Measurements from ENCODE around the gene PTH1R. TPM values are rescaled to one million over a fixed set of nuclear protein-coding genes. Genes with fewer than 3 reads are reported as not detected.

Gene PTH1R
- total RNA-seq, 1 donor from 2014 or later: 16.3 TPM

GRCh38 chr3:46849686-46850467 lies 27.6 kb upstream of the PTH1R start:
- DNase-seq (ENCODE audit: low spot score): peak; percentile 65

- no peak for DNase-seq (ENCODE audit: low spot score)
These were observed 27.1 kb upstream of the PTH1R start for GRCh38 chr3:46850468-46850779.

GRCh38 chr3:46851364-46852333 lies 25.9 kb upstream of the PTH1R start:
- peak; percentile 72 for DNase-seq (ENCODE audit: low spot score)

GRCh38 chr3:46852334-46852720 lies 25.2 kb upstream of the PTH1R start:
- DNase-seq (ENCODE audit: low spot score): peak; percentile 41

GRCh38 chr3:46852839-46853355 lies 24.6 kb upstream of the PTH1R start:
- DNase-seq (ENCODE audit: low spot score): peak; percentile 77

GRCh38 chr3:46853441-46854415 lies 23.8 kb upstream of the PTH1R start:
- DNase-seq (ENCODE audit: low spot score): peak; percentile 71

GRCh38 chr3:46854555-46854991 lies 22.9 kb upstream of the PTH1R start:
- peak; percentile 81 for DNase-seq (ENCODE audit: low spot score)

- DNase-seq (ENCODE audit: low spot score): no peak
These were observed 20.7 kb upstream of the PTH1R start for GRCh38 chr3:46856576-46857471.

- no peak for DNase-seq (ENCODE audit: low spot score)
These were observed 19.8 kb upstream of the PTH1R start for GRCh38 chr3:46857485-46858341.

- DNase-seq (ENCODE audit: low spot score): no peak
These were observed 19.1 kb upstream of the PTH1R start for GRCh38 chr3:46858456-46858855.

- DNase-seq (ENCODE audit: low spot score): no peak
These were observed 18.4 kb upstream of the PTH1R start for GRCh38 chr3:46859001-46859710.

GRCh38 chr3:46860017-46860809 lies 17.3 kb upstream of the PTH1R start:
- no peak for DNase-seq (ENCODE audit: low spot score)

GRCh38 chr3:46860810-46861604 lies 16.5 kb upstream of the PTH1R start:
- DNase-seq (ENCODE audit: low spot score): no peak

GRCh38 chr3:46861605-46862368 lies 15.7 kb upstream of the PTH1R start:
- no peak for DNase-seq (ENCODE audit: low spot score)

GRCh38 chr3:46862369-46863025 lies 15.0 kb upstream of the PTH1R start:
- no peak for DNase-seq (ENCODE audit: low spot score)

Data from mesenteric fat pad (tissue), 1 donor.